ENCODE results near the gene RMI2. TPM values are rescaled to one million over a fixed set of nuclear protein-coding genes. Genes with fewer than 3 reads are reported as not detected.

The RMI2 gene
- total RNA-seq, 1 donor from 2014 or later: 0.76 TPM

DNA sequence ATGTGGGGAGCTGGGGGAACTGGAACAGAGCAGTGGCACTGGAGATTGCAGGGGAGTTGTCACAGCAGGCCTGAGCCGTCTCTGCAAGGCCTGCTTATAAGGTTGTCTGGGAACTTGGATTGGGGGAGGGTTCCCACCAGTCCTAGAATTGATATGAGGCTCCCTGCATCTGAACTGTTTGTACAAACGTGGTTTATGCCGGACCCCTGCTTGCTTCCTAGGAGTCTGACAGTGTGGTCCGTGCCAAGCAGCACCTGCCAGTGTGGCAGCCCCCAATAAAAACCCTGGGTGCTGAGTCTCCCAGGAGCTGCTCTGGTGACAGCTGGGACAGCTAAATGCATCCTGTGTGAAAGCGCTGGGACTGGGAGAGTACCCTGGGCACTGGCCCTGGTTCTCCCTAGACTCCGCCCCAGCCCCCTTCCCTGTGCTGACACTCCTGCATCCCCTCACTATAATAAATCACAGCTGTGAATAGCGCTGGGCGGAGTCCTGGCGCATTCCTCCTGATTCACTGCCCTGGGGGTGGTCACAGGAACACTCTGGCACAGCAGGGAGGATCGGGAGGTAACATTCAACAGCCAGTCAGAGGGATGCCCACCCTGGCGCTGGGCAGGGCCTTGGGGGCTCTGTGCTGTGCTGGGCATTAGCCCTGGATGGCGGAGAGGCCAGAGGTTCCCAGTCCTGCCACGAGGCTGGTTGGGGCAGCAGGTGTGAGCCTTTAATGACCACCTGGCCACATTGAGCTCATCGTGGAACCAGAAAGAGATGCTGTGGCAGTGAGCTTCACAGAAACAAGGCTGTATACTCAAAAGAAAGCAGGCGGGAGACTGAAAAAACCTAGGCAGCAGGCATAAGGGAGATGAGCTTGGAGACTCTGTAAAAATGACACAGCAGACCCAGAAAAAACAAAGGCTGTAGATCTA is 45.6 kb downstream of the RMI2 start:
- no peak for ATAC-seq
- peak; percentile 40 for DNase-seq (ENCODE audit: missing footprints)
- intact Hi-C loops (cut with DNase I): no loop called here

DNA sequence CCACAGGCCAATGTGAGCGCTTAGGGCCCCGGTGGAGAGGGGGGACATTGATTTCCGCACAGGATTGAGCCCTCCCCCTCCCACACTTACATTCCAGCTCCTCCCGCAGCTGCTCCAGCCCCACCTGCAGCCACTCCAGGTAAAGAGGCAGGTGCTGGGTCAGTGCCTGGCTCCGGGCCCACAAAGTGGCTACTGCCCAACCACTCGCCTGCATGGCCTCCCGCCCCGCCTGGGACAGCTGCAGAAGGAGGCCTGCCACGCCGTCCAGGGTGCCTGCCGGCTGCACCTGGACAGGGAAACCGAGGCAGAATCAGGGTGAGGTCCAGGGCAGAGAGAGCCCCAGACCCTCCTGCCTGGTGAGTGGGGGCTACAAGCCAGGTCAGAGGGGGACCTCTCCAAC is 46.3 kb downstream of the RMI2 start:
- no peak for ATAC-seq
- intact Hi-C loops (cut with DNase I): no loop called here

DNA sequence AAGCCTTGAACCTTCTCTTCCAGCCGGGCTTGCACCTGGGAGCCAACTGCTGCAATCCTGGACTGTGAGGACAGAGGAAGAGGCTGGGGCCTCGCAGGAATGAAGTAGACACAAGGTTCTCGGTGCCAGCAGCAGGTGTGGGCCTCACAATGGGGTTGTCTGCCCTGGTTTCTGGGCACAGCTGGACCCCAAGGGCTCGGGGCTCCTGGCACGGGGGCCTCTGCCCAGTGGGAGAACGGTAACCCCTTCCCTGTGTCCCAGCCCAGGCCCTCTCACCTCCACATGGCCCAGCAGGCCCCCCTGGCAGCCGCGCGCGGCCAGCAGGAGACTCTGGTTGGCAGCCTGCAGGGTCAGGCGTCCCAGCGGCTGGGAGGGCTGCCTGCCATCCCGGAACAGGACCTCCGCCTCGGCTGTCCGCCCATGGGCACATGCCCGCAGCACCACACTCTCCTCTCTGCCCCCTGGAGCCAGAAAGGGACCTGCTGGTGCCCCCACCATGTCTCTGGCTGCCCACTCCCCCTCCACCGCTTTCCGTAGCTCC is 46.9 kb downstream of the RMI2 start:
- no peak for ATAC-seq
- intact Hi-C loops (cut with DNase I): no loop called here
- peak; percentile 22 for DNase-seq (ENCODE audit: missing footprints)

More for the DNA sequence above, 46.3 kb downstream of the RMI2 start:
- peak; percentile 23 for DNase-seq (ENCODE audit: missing footprints)

DNA sequence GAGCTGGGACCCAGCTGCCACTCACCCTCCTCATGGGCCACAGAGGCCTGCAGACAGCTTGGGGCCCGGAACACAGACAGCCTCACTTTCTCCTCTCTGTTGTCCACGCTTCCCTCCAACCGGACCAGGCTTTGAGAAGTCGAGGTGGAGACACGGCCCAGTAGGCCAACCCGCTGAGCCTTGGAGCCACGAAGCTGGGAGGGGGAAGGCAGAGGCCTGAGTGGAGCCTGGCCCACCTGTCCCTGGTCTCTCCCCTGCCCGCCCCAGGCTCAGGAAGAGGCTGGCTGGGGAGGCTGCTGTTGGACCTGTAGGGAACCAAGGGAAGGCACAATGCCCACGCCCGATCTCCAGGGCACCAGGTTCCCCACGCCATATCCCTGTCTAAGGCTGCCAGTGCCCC is 48.1 kb downstream of the RMI2 start:
- ATAC-seq (no peak), DNase-seq (ENCODE audit: missing footprints) (no peak)
- intact Hi-C loops (cut with DNase I): no loop called here

DNA sequence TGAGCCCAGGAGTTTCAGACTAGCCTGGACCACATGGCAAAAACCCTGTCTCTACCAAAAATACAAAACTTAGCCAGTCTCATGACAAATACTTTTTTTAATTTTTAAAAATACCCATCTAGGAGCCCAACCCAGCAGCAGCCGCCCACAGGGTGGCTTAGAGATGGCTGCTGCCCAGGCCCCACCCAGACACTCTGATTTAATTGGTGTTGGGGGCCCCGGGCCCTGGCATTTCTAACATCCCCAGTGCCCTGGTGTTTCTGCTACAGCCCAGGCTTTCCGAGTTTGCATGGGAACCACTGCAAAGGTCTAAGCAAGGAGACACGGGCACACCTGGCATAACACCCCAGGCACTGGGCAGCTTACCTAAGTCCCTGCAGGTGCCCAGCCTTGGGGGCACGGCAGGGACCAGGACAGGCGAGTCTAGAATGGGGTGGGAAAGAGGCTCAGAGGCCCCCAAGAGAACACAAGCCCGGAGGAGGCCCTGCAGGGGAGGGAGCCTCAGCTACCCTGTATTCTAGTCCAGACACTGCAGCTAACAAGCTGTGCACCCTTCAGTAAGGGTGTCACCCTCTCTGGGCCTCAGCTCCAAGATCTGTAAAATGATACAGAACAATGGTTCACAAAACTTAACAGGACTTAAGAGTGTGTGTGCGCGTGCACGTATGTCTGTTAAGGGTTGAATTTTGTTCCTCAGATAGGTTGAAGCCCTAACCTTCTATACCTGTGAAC is 48.8 kb downstream of the RMI2 start:
- no peak for DNase-seq (ENCODE audit: missing footprints)
- no peak for ATAC-seq
- intact Hi-C loops (cut with DNase I): no loop called here

DNA sequence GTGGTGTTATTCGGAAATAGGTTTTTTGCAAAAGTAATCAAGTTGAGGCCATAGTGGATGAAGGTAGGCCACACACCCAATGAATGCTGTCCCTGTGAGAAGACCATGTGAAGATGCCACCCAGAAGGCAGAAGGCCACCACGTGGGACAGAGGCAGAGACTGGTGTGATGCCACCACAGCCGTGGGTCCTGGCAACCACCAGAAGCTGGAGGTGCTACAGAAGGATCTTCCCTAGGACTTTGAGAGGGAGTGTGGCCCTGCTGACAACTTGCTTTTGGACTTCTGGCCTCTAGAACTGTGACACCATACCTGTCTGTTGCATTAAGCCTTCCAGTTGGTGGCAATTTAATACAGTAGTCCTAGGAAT is 49.3 kb downstream of the RMI2 start:
- intact Hi-C loops (cut with DNase I): no loop called here
- ATAC-seq (no peak), DNase-seq (ENCODE audit: missing footprints) (no peak)

DNA sequence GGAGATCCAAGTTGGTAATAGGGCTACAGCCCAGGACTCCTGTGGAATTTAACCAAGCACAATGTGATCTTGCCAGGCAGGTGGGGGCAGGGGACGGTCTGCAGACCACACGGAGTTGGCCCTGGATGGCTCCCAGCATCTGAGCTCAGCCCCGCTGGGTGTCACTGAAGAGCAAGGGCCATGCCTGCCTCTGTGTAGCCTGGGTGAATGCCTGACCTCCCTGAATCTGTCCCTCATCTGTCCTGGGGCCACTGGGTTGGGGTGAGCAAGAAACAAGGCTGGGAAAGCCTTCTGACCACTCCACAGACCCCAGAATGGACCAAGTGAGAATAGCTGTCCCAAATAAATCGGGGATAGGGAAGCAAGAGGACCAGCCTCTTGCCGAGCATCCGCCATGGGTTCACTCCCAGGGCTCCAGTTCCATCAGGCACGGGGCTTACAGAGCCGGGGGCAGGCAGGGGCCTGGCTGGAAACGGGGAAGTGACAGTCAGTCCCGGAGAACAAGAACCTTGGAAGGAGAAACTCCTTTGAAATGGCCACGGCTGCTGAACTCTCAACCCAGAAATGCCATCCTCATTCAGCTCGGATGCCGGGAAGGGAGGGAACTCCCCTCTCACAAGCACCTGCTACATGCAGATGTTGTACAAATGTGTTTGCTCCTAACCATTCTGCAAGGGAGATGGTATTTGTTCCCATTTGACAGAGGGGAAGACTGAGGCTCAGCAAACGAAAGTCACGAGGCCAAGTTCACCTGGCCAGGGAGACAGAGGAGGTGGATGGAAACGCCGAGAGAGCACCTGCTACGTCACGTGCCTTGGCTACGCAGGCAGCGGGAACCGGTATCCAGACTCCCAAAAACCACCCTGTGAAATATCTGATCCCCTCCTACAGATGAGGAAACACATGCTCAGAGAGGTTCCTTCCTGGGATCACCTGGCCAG is 50.0 kb downstream of the RMI2 start:
- intact Hi-C loops (cut with DNase I): loop anchor here (5.0 kb wide), 1 partner anchor 417 kb away; no protein-coding TSS in a partner anchor
- DNase-seq (ENCODE audit: missing footprints) (no peak), ATAC-seq (no peak)

DNA sequence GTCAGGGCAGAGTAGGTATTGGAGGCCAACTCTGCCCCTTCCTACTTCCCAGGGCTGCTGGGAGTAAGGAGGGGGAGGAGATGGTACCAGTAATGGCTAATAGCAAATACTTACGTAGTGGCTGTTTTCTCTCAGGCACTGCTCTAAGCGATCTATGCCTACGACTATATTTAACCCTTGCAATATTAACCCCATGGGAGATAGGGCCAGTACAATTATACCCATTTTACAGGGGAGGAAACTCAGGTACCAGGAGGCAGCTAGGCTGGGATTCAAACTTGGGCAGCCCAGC is 50.6 kb downstream of the RMI2 start:
- no peak for ATAC-seq
- intact Hi-C loops (cut with DNase I): loop anchor here (2.0 to 5.0 kb wide), 2 partner anchors 319 to 416 kb away; no protein-coding TSS in a partner anchor

DNA sequence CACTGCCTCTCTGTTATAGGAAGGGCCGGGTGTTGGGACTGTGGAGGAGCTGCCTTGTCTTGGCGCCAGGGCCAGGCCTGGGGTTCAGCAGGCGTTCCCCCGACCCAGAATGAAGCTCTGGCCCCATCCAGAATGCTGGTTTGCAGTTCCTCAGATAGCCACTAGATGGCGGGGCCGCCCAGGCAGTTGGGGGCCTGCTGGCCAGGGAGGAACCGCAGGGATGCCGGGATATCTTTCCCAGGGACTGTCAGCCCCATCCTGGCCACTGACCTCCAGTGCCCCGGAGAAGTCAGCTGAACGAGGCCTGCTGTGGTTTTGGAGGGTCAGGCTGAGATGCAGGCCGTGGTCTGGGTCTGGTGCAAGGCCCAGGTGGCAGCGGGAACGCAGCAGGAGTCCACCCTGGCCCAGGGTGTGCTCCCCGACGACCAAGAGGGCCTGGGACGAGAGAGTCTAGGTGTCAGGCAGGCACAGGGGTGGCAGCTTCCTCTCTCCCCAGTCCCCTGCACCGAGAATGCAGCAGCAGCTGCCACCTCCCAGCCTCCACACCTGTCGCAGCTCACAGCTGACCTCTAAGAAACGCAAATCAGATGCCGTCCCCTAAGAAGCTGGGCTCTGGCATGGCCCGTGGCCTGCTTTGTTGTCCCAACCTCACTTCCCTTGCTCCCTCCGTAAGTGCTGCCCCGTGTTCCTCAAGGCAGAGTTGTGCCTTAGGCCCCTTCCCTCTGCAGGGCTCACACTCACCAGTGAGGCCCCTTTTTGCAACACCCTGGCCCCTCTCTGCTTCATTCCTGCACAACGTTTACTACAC is 51.2 kb downstream of the RMI2 start:
- DNase-seq (ENCODE audit: missing footprints) (peak; percentile 85), ATAC-seq (peak; percentile 71)
- intact Hi-C loops (cut with DNase I): loop anchor here (2.0 to 5.0 kb wide), 2 partner anchors 318 to 416 kb away; no protein-coding TSS in a partner anchor

More for the DNA sequence above, 50.6 kb downstream of the RMI2 start:
- no peak for DNase-seq (ENCODE audit: missing footprints)

DNA sequence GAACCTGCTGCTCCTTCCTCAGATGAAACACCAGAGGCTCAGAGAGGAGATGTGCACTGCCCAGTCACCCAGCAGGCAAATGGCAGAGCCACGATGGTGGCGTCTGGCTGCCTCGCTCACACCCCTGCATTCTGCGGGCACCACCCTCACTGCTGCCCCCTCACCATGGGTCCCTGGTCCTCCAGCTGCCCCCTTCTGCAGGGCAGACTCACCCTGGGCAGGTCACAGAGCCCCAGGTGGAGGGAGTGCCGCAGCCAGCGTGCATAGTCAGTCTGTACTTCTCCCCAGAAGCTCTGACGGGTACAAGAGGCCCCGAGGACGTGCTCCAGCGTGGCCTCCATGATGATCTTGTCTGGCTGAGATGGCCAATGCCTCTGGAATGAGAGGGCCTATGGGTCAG is 52.9 kb downstream of the RMI2 start:
- no peak for DNase-seq (ENCODE audit: missing footprints)
- ATAC-seq: no peak
- intact Hi-C loops (cut with DNase I): loop anchor here (5.0 kb wide), 1 partner anchor 414 kb away; no protein-coding TSS in a partner anchor

DNA sequence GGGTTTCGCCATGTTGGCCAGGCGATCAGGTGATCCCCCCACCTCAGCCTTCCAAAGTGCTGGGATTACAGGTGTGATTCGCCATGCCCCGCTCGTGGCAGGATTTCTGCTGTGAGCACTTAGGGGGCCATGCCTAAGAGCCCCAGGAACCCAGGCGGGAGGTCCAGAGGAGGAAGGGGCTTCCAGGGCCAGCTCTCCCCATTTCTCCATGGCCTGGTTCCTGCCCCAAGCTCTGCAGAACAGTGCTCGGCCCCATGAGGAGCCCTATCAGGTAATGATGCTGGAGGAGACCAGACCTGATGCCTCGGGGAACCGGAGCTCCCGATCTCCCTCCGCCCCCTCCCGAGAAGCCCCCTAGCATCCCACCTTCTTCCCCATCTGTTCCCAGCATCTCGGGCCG is 53.6 kb downstream of the RMI2 start:
- DNase-seq (ENCODE audit: missing footprints): no peak
- ATAC-seq: no peak
- intact Hi-C loops (cut with DNase I): loop anchor here (5.0 kb wide), 1 partner anchor 413 kb away; no protein-coding TSS in a partner anchor

DNA sequence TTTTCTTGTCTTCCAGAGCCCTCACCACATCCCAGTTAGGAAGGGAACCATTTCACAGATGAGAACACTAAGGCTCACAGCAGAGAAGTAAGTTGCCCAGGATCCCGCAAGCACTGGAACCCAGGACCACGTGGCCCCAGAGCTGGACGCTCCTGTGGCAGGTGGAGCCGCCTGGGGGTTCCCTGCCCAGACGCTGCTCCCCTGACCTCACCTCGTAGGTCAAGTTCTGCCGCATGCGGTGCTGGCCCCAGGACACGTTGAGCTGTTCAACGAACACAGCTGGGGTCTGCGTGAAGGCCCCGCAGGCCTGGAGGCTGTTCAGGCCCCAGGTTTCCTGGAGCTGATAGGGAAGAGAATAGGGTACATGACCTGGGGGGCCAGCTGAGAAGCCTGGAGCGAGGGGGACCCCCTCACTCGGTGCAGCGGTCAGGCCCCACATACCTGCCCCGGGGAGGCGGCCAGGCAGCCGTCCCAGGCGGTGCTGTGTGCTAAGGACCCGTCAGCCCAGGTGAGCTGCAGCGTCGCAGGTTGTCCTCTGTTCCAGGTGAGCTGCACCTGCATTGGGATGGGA is 54.1 kb downstream of the RMI2 start:
- ATAC-seq (no peak), DNase-seq (ENCODE audit: missing footprints) (no peak)
- intact Hi-C loops (cut with DNase I): loop anchor here (5.0 kb wide), 1 partner anchor 413 kb away; no protein-coding TSS in a partner anchor

DNA sequence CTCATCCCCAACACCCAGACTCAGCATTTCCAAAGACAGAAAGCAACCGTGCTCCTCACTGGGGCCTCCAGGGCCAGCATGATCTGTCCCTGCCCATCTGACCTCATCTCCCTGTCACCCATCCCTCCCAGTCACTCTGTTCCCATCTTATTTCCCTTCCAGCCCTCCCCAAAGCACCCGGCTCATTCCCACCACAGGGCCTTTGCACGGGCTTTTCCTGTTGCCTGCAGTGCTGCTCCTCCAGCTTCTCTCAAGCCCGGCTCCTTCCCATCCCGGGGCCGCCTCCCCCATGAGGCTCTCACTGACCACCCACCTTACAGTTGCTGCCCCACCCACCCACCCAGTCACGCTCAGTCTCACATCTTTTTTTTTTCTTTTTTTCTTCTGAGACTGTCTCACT is 54.8 kb downstream of the RMI2 start:
- ATAC-seq (no peak), DNase-seq (ENCODE audit: missing footprints) (no peak)
- intact Hi-C loops (cut with DNase I): loop anchor here (10.0 kb wide), 2 partner anchors 395 to 665 kb away; partner anchors contain the start of gene ZC3H7A

Small RNA genes lying within 50 kb of the gene (microRNA-seq; reads per million reads assigned to microRNA genes)
- gene MIR548H2: not detected

Other genes starting within 250 kb of the RMI2 start
- gene SOCS1, start 89.3 kb upstream of the RMI2 start, total RNA-seq: 6.0 TPM
- not detected for gene TNP2, start 76.1 kb upstream of the RMI2 start, total RNA-seq
- gene PRM3, start 71.8 kb upstream of the RMI2 start, total RNA-seq: not detected
- gene PRM2, start 69.0 kb upstream of the RMI2 start, total RNA-seq: not detected
- gene PRM1, start 64.1 kb upstream of the RMI2 start, total RNA-seq: not detected
- gene LITAF, start 241.5 kb downstream of the RMI2 start, total RNA-seq: 78.4 TPM